ENCODE data around the gene ACTR5. TPM values are rescaled to one million over a fixed set of nuclear protein-coding genes. Genes with fewer than 3 reads are reported as not detected.

Gene ACTR5
- total RNA-seq, 1 donor from 2014 or later, result 15.2 TPM

- Mint-ChIP-seq H3K4me1 (ENCODE audit: low read depth) (peaks cover 46% of the 10 kb centered on the region), H3K27ac (no peak overlapping the region), H3K4me3 (no peak overlapping the region), H3K36me3 (ENCODE audit: low read depth) (peaks cover 63% of the 10 kb centered on the region), H3K27me3 (ENCODE audit: insufficient read depth) (no peaks in the 10 kb centered on the region), H3K9me3 (no peaks in the 10 kb centered on the region)
- no peak for DNase-seq (ENCODE audit: low spot score)
- intact Hi-C loops (cut with micrococcal nuclease), result no loop called here
Observed at GRCh38 chr20:38760978-38761377, 12.7 kb downstream of the ACTR5 start.

- Mint-ChIP-seq H3K27ac (no peak overlapping the region), H3K27me3 (ENCODE audit: insufficient read depth) (no peaks in the 10 kb centered on the region), H3K4me3 (no peak overlapping the region), H3K36me3 (ENCODE audit: low read depth) (peaks cover 67% of the 10 kb centered on the region), H3K4me1 (ENCODE audit: low read depth) (peaks cover 45% of the 10 kb centered on the region), H3K9me3 (no peaks in the 10 kb centered on the region)
- DNase-seq (ENCODE audit: low spot score), result no peak
- intact Hi-C loops (cut with micrococcal nuclease), result no loop called here
Observed at GRCh38 chr20:38762174-38762573, 13.9 kb downstream of the ACTR5 start.

GRCh38 chr20:38763616-38764015 is 15.4 kb downstream of the ACTR5 start:
- H3K4me1 Mint-ChIP-seq (ENCODE audit: low read depth), result peaks cover 45% of the 10 kb centered on the region
- intact Hi-C loops (cut with micrococcal nuclease), result no loop called here
- no peaks in the 10 kb centered on the region for H3K9me3 Mint-ChIP-seq
- no peak for DNase-seq (ENCODE audit: low spot score)
- no peak overlapping the region for H3K27ac Mint-ChIP-seq
- no peaks in the 10 kb centered on the region for H3K27me3 Mint-ChIP-seq (ENCODE audit: insufficient read depth)
- no peak overlapping the region for H3K4me3 Mint-ChIP-seq
- peaks cover 73% of the 10 kb centered on the region for H3K36me3 Mint-ChIP-seq (ENCODE audit: low read depth)

GRCh38 chr20:38764567-38765318 is 16.5 kb downstream of the ACTR5 start:
- Mint-ChIP-seq H3K4me3 (peak overlapping the region; percentile 40), H3K27me3 (ENCODE audit: insufficient read depth) (no peaks in the 10 kb centered on the region), H3K4me1 (ENCODE audit: low read depth) (peaks cover 45% of the 10 kb centered on the region), H3K27ac (peak overlapping the region; percentile 84), H3K36me3 (ENCODE audit: low read depth) (peaks cover 79% of the 10 kb centered on the region), H3K9me3 (no peaks in the 10 kb centered on the region)
- DNase-seq (ENCODE audit: low spot score), result peak; percentile 19
- intact Hi-C loops (cut with micrococcal nuclease), result loop anchor here (1.0 kb wide), 1 partner anchor 129 kb away; no protein-coding TSS in a partner anchor

GRCh38 chr20:38766071-38766470 is 17.8 kb downstream of the ACTR5 start:
- peaks cover 69% of the 10 kb centered on the region for H3K36me3 Mint-ChIP-seq (ENCODE audit: low read depth)
- DNase-seq (ENCODE audit: low spot score), result no peak
- intact Hi-C loops (cut with micrococcal nuclease), result no loop called here
- peaks cover 37% of the 10 kb centered on the region for H3K4me1 Mint-ChIP-seq (ENCODE audit: low read depth)
- H3K4me3 Mint-ChIP-seq, result no peak overlapping the region
- no peak overlapping the region for H3K27ac Mint-ChIP-seq
- H3K9me3 Mint-ChIP-seq, result no peaks in the 10 kb centered on the region
- H3K27me3 Mint-ChIP-seq (ENCODE audit: insufficient read depth), result no peaks in the 10 kb centered on the region

- Mint-ChIP-seq H3K27ac (no peak overlapping the region), H3K27me3 (ENCODE audit: insufficient read depth) (no peaks in the 10 kb centered on the region), H3K4me1 (ENCODE audit: low read depth) (peaks cover 7% of the 10 kb centered on the region), H3K36me3 (ENCODE audit: low read depth) (peaks cover 68% of the 10 kb centered on the region), H3K4me3 (no peak overlapping the region), H3K9me3 (peaks cover 9% of the 10 kb centered on the region)
- DNase-seq (ENCODE audit: low spot score), result no peak
- intact Hi-C loops (cut with micrococcal nuclease), result no loop called here
Observed at GRCh38 chr20:38769376-38770295, 21.4 kb downstream of the ACTR5 start.

GRCh38 chr20:38770546-38770945 is 22.3 kb downstream of the ACTR5 start:
- intact Hi-C loops (cut with micrococcal nuclease), result no loop called here
- DNase-seq (ENCODE audit: low spot score), result no peak
- H3K27me3 Mint-ChIP-seq (ENCODE audit: insufficient read depth), result no peaks in the 10 kb centered on the region
- peaks cover 9% of the 10 kb centered on the region for H3K9me3 Mint-ChIP-seq
- H3K4me3 Mint-ChIP-seq, result no peak overlapping the region
- no peak overlapping the region for H3K27ac Mint-ChIP-seq
- peaks cover 6% of the 10 kb centered on the region for H3K4me1 Mint-ChIP-seq (ENCODE audit: low read depth)
- peaks cover 68% of the 10 kb centered on the region for H3K36me3 Mint-ChIP-seq (ENCODE audit: low read depth)

GRCh38 chr20:38770970-38771369 is 22.7 kb downstream of the ACTR5 start:
- no peaks in the 10 kb centered on the region for H3K27me3 Mint-ChIP-seq (ENCODE audit: insufficient read depth)
- no peak for DNase-seq (ENCODE audit: low spot score)
- H3K4me3 Mint-ChIP-seq, result no peak overlapping the region
- intact Hi-C loops (cut with micrococcal nuclease), result no loop called here
- peaks cover 63% of the 10 kb centered on the region for H3K36me3 Mint-ChIP-seq (ENCODE audit: low read depth)
- no peak overlapping the region for H3K27ac Mint-ChIP-seq
- peaks cover 9% of the 10 kb centered on the region for H3K9me3 Mint-ChIP-seq
- peaks cover 10% of the 10 kb centered on the region for H3K4me1 Mint-ChIP-seq (ENCODE audit: low read depth)

- Mint-ChIP-seq H3K4me3 (no peak overlapping the region), H3K4me1 (ENCODE audit: low read depth) (peaks cover 17% of the 10 kb centered on the region), H3K36me3 (ENCODE audit: low read depth) (peaks cover 57% of the 10 kb centered on the region), H3K27ac (no peak overlapping the region), H3K27me3 (ENCODE audit: insufficient read depth) (no peaks in the 10 kb centered on the region), H3K9me3 (peaks cover 9% of the 10 kb centered on the region)
- intact Hi-C loops (cut with micrococcal nuclease), result no loop called here
- DNase-seq (ENCODE audit: low spot score), result no peak
Observed at GRCh38 chr20:38771621-38772020, 23.4 kb downstream of the ACTR5 start.

GRCh38 chr20:38774167-38774566 is 25.9 kb downstream of the ACTR5 start:
- intact Hi-C loops (cut with micrococcal nuclease), result no loop called here
- Mint-ChIP-seq H3K27me3 (ENCODE audit: insufficient read depth) (no peaks in the 10 kb centered on the region), H3K9me3 (peaks cover 9% of the 10 kb centered on the region), H3K4me3 (no peak overlapping the region), H3K4me1 (ENCODE audit: low read depth) (peaks cover 17% of the 10 kb centered on the region), H3K27ac (no peak overlapping the region), H3K36me3 (ENCODE audit: low read depth) (peaks cover 36% of the 10 kb centered on the region)
- DNase-seq (ENCODE audit: low spot score), result no peak

GRCh38 chr20:38776363-38776762 is 28.1 kb downstream of the ACTR5 start:
- H3K4me1 Mint-ChIP-seq (ENCODE audit: low read depth), result peaks cover 26% of the 10 kb centered on the region
- intact Hi-C loops (cut with micrococcal nuclease), result no loop called here
- peaks cover 26% of the 10 kb centered on the region for H3K36me3 Mint-ChIP-seq (ENCODE audit: low read depth)
- H3K27me3 Mint-ChIP-seq (ENCODE audit: insufficient read depth), result no peaks in the 10 kb centered on the region
- DNase-seq (ENCODE audit: low spot score), result no peak
- no peak overlapping the region for H3K4me3 Mint-ChIP-seq
- H3K27ac Mint-ChIP-seq, result no peak overlapping the region
- peaks cover 9% of the 10 kb centered on the region for H3K9me3 Mint-ChIP-seq

GRCh38 chr20:38779247-38780097 is 31.2 kb downstream of the ACTR5 start:
- H3K27me3 Mint-ChIP-seq (ENCODE audit: insufficient read depth), result peaks cover 2% of the 10 kb centered on the region
- no peak overlapping the region for H3K4me3 Mint-ChIP-seq
- H3K36me3 Mint-ChIP-seq (ENCODE audit: low read depth), result peaks cover 7% of the 10 kb centered on the region
- H3K4me1 Mint-ChIP-seq (ENCODE audit: low read depth), result peaks cover 26% of the 10 kb centered on the region
- no peak overlapping the region for H3K27ac Mint-ChIP-seq
- intact Hi-C loops (cut with micrococcal nuclease), result no loop called here
- DNase-seq (ENCODE audit: low spot score), result no peak
- H3K9me3 Mint-ChIP-seq, result no peaks in the 10 kb centered on the region

Data from activated T-helper 1 cell treated with anti-CD3 and anti-CD28 coated beads, Interleukin-12 subunit alpha, Interleukin-12 subunit beta, Interleukin-2, Interleukin-4 antibody, amounts not matched to agents 30 ng/mL and 10 ng/mL and 1 ng/mL, durations not matched to agents 14 hours and 24 hours and 36 hours (primary cell).